Lower leg skin (tissue), 3 donors: ENCODE results near the gene FGGY.

Experiments
- POLR2A ChIP-seq, 2 donors: fragments of 450-650 bp; IDR thresholded peaks; one replicate each; pipeline ENCODE4 v1.6.1; 2016 to 2017; ENCODE audit warnings: antibody characterized with exemption in 2 of 2, mild to moderate bottlenecking in 1 of 2, moderate library complexity in 1 of 2
- TF ChIP-seq, protein P1 (sequence below), 3 donors: fragments of 450-650 bp; IDR thresholded peaks; one replicate each; pipeline ENCODE4 v1.5.1; 2016; ENCODE audit warnings: antibody characterized with exemption in 3 of 3, mild to moderate bottlenecking in 3 of 3, moderate library complexity in 2 of 3

DNA sequence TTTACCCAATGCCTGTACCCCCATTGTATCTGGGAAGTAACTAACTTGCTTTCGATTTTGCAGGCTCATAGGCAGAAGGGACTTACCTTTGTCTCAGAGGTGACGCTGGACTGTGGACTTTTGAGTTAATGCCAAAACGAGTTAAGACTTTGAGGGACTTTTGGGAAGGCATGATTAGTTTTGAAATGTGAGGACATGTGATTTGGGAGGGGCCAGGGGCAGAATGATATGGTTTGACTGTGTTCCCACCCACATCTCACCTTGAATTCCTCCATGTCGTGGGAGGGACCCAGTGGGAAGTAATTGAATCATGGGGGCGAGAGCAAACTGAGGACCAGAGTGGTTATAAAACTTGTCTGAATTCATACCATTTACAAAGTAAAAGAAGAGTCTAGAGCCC lies 440.7 kb downstream of the FGGY start:
- TF ChIP-seq, protein P1, sequence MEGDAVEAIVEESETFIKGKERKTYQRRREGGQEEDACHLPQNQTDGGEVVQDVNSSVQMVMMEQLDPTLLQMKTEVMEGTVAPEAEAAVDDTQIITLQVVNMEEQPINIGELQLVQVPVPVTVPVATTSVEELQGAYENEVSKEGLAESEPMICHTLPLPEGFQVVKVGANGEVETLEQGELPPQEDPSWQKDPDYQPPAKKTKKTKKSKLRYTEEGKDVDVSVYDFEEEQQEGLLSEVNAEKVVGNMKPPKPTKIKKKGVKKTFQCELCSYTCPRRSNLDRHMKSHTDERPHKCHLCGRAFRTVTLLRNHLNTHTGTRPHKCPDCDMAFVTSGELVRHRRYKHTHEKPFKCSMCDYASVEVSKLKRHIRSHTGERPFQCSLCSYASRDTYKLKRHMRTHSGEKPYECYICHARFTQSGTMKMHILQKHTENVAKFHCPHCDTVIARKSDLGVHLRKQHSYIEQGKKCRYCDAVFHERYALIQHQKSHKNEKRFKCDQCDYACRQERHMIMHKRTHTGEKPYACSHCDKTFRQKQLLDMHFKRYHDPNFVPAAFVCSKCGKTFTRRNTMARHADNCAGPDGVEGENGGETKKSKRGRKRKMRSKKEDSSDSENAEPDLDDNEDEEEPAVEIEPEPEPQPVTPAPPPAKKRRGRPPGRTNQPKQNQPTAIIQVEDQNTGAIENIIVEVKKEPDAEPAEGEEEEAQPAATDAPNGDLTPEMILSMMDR (IDR thresholded peaks at IDR 0.05): no peak
- TF ChIP-seq POLR2A (IDR thresholded peaks at IDR 0.05): no peak
